WTC11 (cell line): Measurements from ENCODE around the gene CARD6. TPM values are rescaled to one million over a fixed set of nuclear protein-coding genes. Genes with fewer than 3 reads are reported as not detected.

Experiments
- ATAC-seq: fragments of 200-7000 bp; cut with Tn5 transposase; 2 replicates; pipeline ENCODE4 v1.10.0; 2021; ENCODE audit warnings: mild to moderate bottlenecking, moderate library complexity
- CTCF ChIA-PET: fragments of 300-600 bp; sonication (Branson Sonifier 250); formaldehyde crosslinking; loops from one replicate; lab custom pipeline; 2021; ENCODE audit warnings: antibody characterized with exemption; lab: Charles Lee
- POLR2A ChIA-PET: fragments of 350-600 bp; sonication (Branson Sonifier 250); formaldehyde crosslinking; loops from one replicate; lab custom pipeline; 2021; ENCODE audit warnings: antibody characterized with exemption; lab: Charles Lee
- DNase-seq: peaks from one replicate; pipeline ENCODE4 v3.0.0; 2021; ENCODE audit warnings: low spot score
- H3K27ac Mint-ChIP-seq: 2 replicates; pipeline ENCODE4 v1.8.0; 2021; ENCODE audit warnings: mixed read lengths
- H3K27me3 Mint-ChIP-seq: 2 replicates; pipeline ENCODE4 v1.8.0; 2021; ENCODE audit warnings: low read depth, mild to moderate bottlenecking, moderate library complexity, mixed read lengths
- H3K36me3 Mint-ChIP-seq: 2 replicates; pipeline ENCODE4 v1.8.0; 2021; ENCODE audit warnings: mixed read lengths
- H3K4me1 Mint-ChIP-seq: 2 replicates; pipeline ENCODE4 v1.8.0; 2022; ENCODE audit warnings: mixed read lengths
- H3K4me3 Mint-ChIP-seq: 2 replicates; pipeline ENCODE4 v1.8.0; 2021; ENCODE audit warnings: mild to moderate bottlenecking, moderate library complexity, mixed read lengths
- H3K9me3 Mint-ChIP-seq: 2 replicates; pipeline ENCODE4 v1.8.0; 2021; ENCODE audit warnings: mixed read lengths
- ARID4B ChIP-seq: sonication (generic); formaldehyde crosslinking; IDR thresholded peaks from 2 replicates; pipeline ENCODE4 v1.8.0; 2023; ENCODE audit warnings: missing genetic modification reagents, mild to moderate bottlenecking, borderline replicate concordance
- CTCF ChIP-seq: fragments of 200-600 bp; IDR thresholded peaks from 2 replicates; pipeline ENCODE4 v1.8.0; 2022; ENCODE audit warnings: antibody characterized with exemption
- ESRRA ChIP-seq: sonication (generic); formaldehyde crosslinking; IDR thresholded peaks from 2 replicates; pipeline ENCODE4 v1.8.1; 2022; ENCODE audit warnings: mild to moderate bottlenecking, missing genetic modification reagents, borderline replicate concordance
- FOXP1 ChIP-seq: sonication (generic); formaldehyde crosslinking; IDR thresholded peaks from 2 replicates; pipeline ENCODE4 v1.8.0; 2022; ENCODE audit warnings: missing genetic modification reagents, mild to moderate bottlenecking, moderate library complexity, borderline replicate concordance
- GABPB1 ChIP-seq: sonication (generic); formaldehyde crosslinking; IDR thresholded peaks from 2 replicates; pipeline ENCODE4 v1.8.1; 2023; ENCODE audit warnings: mild to moderate bottlenecking, missing genetic modification reagents
- GRHL2 ChIP-seq: fragments of 250-450 bp; sonication (Bioruptor Pico); IDR thresholded peaks from 2 replicates; pipeline ENCODE4 v1.8.0; 2022; ENCODE audit warnings: mild to moderate bottlenecking, moderate library complexity; ENCODE audit not compliant: insufficient replicate concordance, severe bottlenecking
- SMAD3 ChIP-seq: sonication (generic); formaldehyde crosslinking; IDR thresholded peaks from 2 replicates; pipeline ENCODE4 v1.8.0; 2022; ENCODE audit warnings: missing genetic modification reagents, mild to moderate bottlenecking, borderline replicate concordance
- SP1 ChIP-seq: sonication (generic); formaldehyde crosslinking; conservative IDR thresholded peaks from 2 replicates; pipeline ENCODE4 v1.8.1; 2022; ENCODE audit warnings: missing genetic modification reagents
- USF1 ChIP-seq: sonication (generic); formaldehyde crosslinking; IDR thresholded peaks from 2 replicates; pipeline ENCODE4 v1.8.0; 2022; ENCODE audit warnings: mild to moderate bottlenecking, missing genetic modification reagents
- ZNF121 ChIP-seq: sonication (generic); formaldehyde crosslinking; IDR thresholded peaks from 2 replicates; pipeline ENCODE4 v1.8.0; 2023; ENCODE audit warnings: missing genetic modification reagents
- ZNF317 ChIP-seq: sonication (generic); formaldehyde crosslinking; IDR thresholded peaks from 2 replicates; pipeline ENCODE4 v1.8.1; 2023; ENCODE audit warnings: low read depth, mild to moderate bottlenecking, moderate library complexity, missing genetic modification reagents, borderline replicate concordance
- ZNF416 ChIP-seq: fragments of 250-450 bp; sonication (Bioruptor Pico); IDR thresholded peaks from 2 replicates; pipeline ENCODE4 v1.9.0; 2021; ENCODE audit warnings: mild to moderate bottlenecking, inconsistent platforms
- ZNF512 ChIP-seq: sonication (generic); formaldehyde crosslinking; IDR thresholded peaks from 2 replicates; pipeline ENCODE4 v1.8.1; 2022; ENCODE audit warnings: missing genetic modification reagents, borderline replicate concordance
- total RNA-seq: library from RNA; stranded (reverse); gene quantifications from 3 replicates; pipeline ENCODE4 v1.2.3, GENCODE V29; 2021
- TF ChIP-seq, protein P1 (sequence below): fragments of 250-450 bp; sonication (Bioruptor Pico); IDR thresholded peaks from 2 replicates; pipeline ENCODE4 v1.9.0; 2021; ENCODE audit warnings: mild to moderate bottlenecking, borderline replicate concordance
- TF ChIP-seq, protein P2 (sequence below): sonication (generic); formaldehyde crosslinking; IDR thresholded peaks from 2 replicates; pipeline ENCODE4 v1.8.1; 2022; ENCODE audit warnings: low read depth, missing genetic modification reagents, borderline replicate concordance

CARD6 gene
- total RNA-seq, 1 experiment from 2014 or later = 0.24 TPM

DNA sequence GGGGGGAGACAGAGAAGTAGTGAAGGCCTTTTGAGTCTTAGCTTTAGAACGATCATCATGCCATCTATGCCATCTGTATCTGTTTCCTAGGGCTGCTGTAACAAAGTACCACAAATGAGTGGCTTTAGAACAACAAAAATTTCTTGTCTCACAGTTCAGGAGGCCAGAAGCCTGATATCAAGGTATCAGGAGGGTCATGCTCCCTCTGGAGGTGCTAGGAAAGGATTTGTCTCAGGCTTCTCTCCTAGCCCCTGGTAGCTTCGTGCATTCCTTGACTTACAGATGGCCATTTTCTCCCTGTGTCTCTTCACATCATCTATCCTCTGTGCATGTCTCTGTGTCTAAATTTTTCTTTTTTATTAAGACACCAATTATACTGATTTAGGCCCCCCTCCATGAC is 5.2 kb downstream of the CARD6 start (continued):
- no peak for TF ChIP-seq SP1 (CRISPR knock-in tag)
- no peak for TF ChIP-seq ZNF121 (CRISPR knock-in tag)

DNA sequence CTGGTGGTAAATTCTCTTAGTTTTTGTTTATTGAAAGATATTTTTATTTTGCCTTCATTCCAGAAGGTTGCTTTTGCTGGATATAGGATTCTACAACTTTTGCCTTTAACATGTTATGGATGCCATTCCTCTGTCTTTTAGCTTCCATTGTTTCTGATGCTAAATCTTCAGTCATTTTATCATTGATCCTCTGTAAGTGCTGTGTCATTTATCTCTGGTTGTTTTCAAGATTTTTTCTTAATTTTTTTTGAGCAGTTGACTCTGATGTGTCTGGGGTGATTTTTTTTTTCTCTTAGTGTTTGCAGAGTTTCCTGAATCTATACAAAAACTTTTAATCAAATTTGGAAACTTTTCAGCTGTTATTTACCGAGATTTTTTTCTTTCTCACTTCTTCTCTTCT is 6.4 kb downstream of the CARD6 start:
- no peaks in the 10 kb centered on the region for H3K36me3 Mint-ChIP-seq
- no peak overlapping the region for H3K4me3 Mint-ChIP-seq
- TF ChIP-seq GRHL2 (CRISPR knock-in tag) (no peak), SMAD3 (CRISPR knock-in tag) (no peak), ZNF317 (CRISPR knock-in tag) (0 out of 2 replicates have a peak, but pooled peaks have one; percentile 36), GABPB1 (CRISPR knock-in tag) (no peak)
- TF ChIP-seq, all 79 proteins: peak for 1
- DNase-seq (no peak), ATAC-seq (no peak)
- no peak overlapping the region for H3K27ac Mint-ChIP-seq
- H3K27me3 Mint-ChIP-seq = peaks cover 3% of the 10 kb centered on the region; the same call in 1 of the 2 replicates
- no peaks in the 10 kb centered on the region for H3K9me3 Mint-ChIP-seq
- ChIA-PET CTCF (no interaction called here), POLR2A (no interaction called here)
- 0 out of 2 replicates have a peak, but pooled peaks cover 4% of the 10 kb centered on the region for H3K4me1 Mint-ChIP-seq

DNA sequence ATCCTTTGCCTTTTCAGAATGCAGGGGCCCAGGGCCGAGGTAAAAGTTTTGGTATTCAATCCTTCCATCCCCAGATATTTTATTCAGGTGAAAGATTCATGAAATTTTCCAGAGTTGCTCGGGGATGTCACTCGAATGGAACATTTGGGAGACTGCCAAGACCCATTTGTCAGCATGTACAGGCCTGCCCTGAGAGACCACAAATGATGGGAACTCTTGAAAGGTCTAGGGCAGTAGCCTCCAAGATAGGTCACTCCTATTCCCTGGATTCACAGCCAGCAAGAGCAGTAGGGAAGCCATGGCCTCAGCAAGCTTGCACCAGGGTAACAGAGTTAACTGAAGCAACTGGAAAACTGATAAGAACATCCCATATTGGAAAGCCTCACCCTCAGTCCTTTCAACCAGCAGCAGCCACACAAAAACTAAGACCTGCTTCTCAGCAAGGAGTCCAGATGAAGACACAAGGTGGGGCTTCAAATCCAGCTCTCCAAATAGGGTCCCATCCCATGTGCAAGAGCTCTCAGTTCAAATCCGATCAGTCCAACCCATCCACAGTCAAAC is 12.5 kb downstream of the CARD6 start:
- ATAC-seq (no peak), DNase-seq (no peak)
- H3K4me3 Mint-ChIP-seq = no peak overlapping the region
- no peak overlapping the region for H3K27ac Mint-ChIP-seq
- peaks cover 4% of the 10 kb centered on the region; the same call in 1 of the 2 replicates for H3K9me3 Mint-ChIP-seq
- no peaks in the 10 kb centered on the region; the same call in 1 of the 2 replicates for H3K27me3 Mint-ChIP-seq
- no peaks in the 10 kb centered on the region for H3K4me1 Mint-ChIP-seq
- H3K36me3 Mint-ChIP-seq = no peaks in the 10 kb centered on the region
- ChIA-PET POLR2A (no interaction called here), CTCF (no interaction called here)
- TF ChIP-seq ZNF512 (CRISPR knock-in tag) (no peak), CTCF (no peak), FOXP1 (no peak), ZNF416 (CRISPR knock-in tag) (no peak), ESRRA (CRISPR knock-in tag) (no peak), USF1 (CRISPR knock-in tag) (no peak), SP1 (CRISPR knock-in tag) (no peak), ARID4B (CRISPR knock-in tag) (no peak)
- TF ChIP-seq, protein P1, sequence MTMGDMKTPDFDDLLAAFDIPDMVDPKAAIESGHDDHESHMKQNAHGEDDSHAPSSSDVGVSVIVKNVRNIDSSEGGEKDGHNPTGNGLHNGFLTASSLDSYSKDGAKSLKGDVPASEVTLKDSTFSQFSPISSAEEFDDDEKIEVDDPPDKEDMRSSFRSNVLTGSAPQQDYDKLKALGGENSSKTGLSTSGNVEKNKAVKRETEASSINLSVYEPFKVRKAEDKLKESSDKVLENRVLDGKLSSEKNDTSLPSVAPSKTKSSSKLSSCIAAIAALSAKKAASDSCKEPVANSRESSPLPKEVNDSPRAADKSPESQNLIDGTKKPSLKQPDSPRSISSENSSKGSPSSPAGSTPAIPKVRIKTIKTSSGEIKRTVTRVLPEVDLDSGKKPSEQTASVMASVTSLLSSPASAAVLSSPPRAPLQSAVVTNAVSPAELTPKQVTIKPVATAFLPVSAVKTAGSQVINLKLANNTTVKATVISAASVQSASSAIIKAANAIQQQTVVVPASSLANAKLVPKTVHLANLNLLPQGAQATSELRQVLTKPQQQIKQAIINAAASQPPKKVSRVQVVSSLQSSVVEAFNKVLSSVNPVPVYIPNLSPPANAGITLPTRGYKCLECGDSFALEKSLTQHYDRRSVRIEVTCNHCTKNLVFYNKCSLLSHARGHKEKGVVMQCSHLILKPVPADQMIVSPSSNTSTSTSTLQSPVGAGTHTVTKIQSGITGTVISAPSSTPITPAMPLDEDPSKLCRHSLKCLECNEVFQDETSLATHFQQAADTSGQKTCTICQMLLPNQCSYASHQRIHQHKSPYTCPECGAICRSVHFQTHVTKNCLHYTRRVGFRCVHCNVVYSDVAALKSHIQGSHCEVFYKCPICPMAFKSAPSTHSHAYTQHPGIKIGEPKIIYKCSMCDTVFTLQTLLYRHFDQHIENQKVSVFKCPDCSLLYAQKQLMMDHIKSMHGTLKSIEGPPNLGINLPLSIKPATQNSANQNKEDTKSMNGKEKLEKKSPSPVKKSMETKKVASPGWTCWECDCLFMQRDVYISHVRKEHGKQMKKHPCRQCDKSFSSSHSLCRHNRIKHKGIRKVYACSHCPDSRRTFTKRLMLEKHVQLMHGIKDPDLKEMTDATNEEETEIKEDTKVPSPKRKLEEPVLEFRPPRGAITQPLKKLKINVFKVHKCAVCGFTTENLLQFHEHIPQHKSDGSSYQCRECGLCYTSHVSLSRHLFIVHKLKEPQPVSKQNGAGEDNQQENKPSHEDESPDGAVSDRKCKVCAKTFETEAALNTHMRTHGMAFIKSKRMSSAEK = no peak
- TF ChIP-seq, protein P2, sequence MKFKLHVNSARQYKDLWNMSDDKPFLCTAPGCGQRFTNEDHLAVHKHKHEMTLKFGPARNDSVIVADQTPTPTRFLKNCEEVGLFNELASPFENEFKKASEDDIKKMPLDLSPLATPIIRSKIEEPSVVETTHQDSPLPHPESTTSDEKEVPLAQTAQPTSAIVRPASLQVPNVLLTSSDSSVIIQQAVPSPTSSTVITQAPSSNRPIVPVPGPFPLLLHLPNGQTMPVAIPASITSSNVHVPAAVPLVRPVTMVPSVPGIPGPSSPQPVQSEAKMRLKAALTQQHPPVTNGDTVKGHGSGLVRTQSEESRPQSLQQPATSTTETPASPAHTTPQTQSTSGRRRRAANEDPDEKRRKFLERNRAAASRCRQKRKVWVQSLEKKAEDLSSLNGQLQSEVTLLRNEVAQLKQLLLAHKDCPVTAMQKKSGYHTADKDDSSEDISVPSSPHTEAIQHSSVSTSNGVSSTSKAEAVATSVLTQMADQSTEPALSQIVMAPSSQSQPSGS (CRISPR knock-in tag) = no peak
